H1 (cell line): ENCODE results near the gene FLT1. TPM values are rescaled to one million over a fixed set of nuclear protein-coding genes. Genes with fewer than 3 reads are reported as not detected.

Experiments
- CTCF ChIA-PET: fragments of 300-600 bp; sonication (Branson Sonifier 250); formaldehyde crosslinking; loops from one replicate; lab custom pipeline; 2021; ENCODE audit not compliant: partially characterized antibody; lab: Charles Lee
- POLR2A ChIA-PET: fragments of 300-600 bp; sonication (Branson Sonifier 250); formaldehyde crosslinking; loops from one replicate; lab custom pipeline; 2021; ENCODE audit warnings: inconsistent platforms; ENCODE audit not compliant: partially characterized antibody; lab: Charles Lee
- DNase-seq, 2 experiments: peaks; one replicate each; pipeline versions ENCODE4 v3.0.0 to v3.0.0-alpha.2; 2010 to 2022; ENCODE audit warnings: low spot score in 2 of 2, low read depth in 1 of 2, mixed read lengths in 1 of 2
- FAIRE-seq: peaks from 2 replicates; lab custom pipeline; 2011; peaks lifted over from hg19 to GRCh38; lab: Jason Lieb, UNC
- H2AFZ ChIP-seq: 2 replicates; pipeline ENCODE4 v1.8.1; 2012; ENCODE audit warnings: low read length, inconsistent platforms
- H2AK5ac ChIP-seq: 2 replicates; pipeline ENCODE4 v1.6.1; 2013; ENCODE audit warnings: low read depth, low read length
- H2BK120ac ChIP-seq: replicated peaks from 2 replicates; pipeline ENCODE3; 2013; ENCODE audit warnings: low read depth, low read length, inconsistent platforms
- H2BK12ac ChIP-seq: 2 replicates; pipeline ENCODE4 v1.6.1; 2013; ENCODE audit warnings: low read depth, low read length
- H2BK15ac ChIP-seq: 2 replicates; pipeline ENCODE4 v1.6.1; 2013; ENCODE audit warnings: low read length
- H2BK20ac ChIP-seq: 2 replicates; pipeline ENCODE4 v1.6.1; 2013; ENCODE audit warnings: low read length
- H2BK5ac ChIP-seq: 2 replicates; pipeline ENCODE4 v1.6.1; 2013; ENCODE audit warnings: low read depth, low read length
- H3K14ac ChIP-seq: 2 replicates; pipeline ENCODE4 v1.6.1; 2013; ENCODE audit warnings: inconsistent platforms; ENCODE audit not compliant: insufficient read length
- H3K18ac ChIP-seq: 2 replicates; pipeline ENCODE4 v1.6.1; 2013; ENCODE audit warnings: low read length; ENCODE audit errors: extremely low read depth
- H3K23ac ChIP-seq: 2 replicates; pipeline ENCODE4 v1.6.1; 2013; ENCODE audit warnings: inconsistent platforms; ENCODE audit not compliant: insufficient read length
- H3K23me2 ChIP-seq: 2 replicates; pipeline ENCODE4 v1.6.1; 2013; ENCODE audit warnings: low read depth, low read length
- H3K27ac ChIP-seq: 2 replicates; pipeline ENCODE4 v1.6.1; 2011; ENCODE audit warnings: low read depth, low read length, inconsistent platforms
- H3K27me3 ChIP-seq, 4 experiments: replicated peaks in 1 of 4; 1 replicate in 1 of 4; 2 replicates in 3 of 4; pipeline versions ENCODE4 v1.6.1 to v1.8.1; 2011 to 2013; ENCODE audit warnings: low read length in 3 of 4, mild to moderate bottlenecking in 3 of 4, inconsistent platforms in 2 of 4, mixed read lengths in 2 of 4, moderate library complexity in 1 of 4; ENCODE audit not compliant: control insufficient read depth in 3 of 4, insufficient read depth in 3 of 4; ENCODE audit errors: extremely low read depth in 1 of 4
- H3K36me3 ChIP-seq, 4 experiments: 2 replicates each; pipeline versions ENCODE4 v1.6.1 to v1.8.1; 2011 to 2013; ENCODE audit warnings: mild to moderate bottlenecking in 4 of 4, low read length in 3 of 4, moderate library complexity in 2 of 4, control low read depth in 1 of 4, inconsistent platforms in 1 of 4; ENCODE audit not compliant: insufficient read depth in 4 of 4, control insufficient read depth in 2 of 4
- H3K4ac ChIP-seq: replicated peaks from 2 replicates; pipeline ENCODE3; 2013; ENCODE audit warnings: low read length, low read depth, mixed read lengths, inconsistent platforms; ENCODE audit not compliant: insufficient read length
- H3K4me1 ChIP-seq, 4 experiments: replicated peaks in 1 of 4; 1 replicate in 1 of 4; 2 replicates in 3 of 4; pipeline versions ENCODE4 v1.6.1 to v1.8.1; 2011 to 2013; ENCODE audit warnings: low read length in 3 of 4, inconsistent platforms in 2 of 4, mixed read lengths in 1 of 4; ENCODE audit not compliant: insufficient read depth in 4 of 4, control insufficient read depth in 3 of 4
- H3K4me2 ChIP-seq, 2 experiments: 2 replicates each; pipeline versions ENCODE4 v1.6.1 to v1.8.1; 2011 to 2013; ENCODE audit warnings: low read depth in 2 of 2, low read length in 2 of 2, control low read depth in 1 of 2, inconsistent platforms in 1 of 2, mild to moderate bottlenecking in 1 of 2; ENCODE audit not compliant: insufficient read depth in 1 of 2
- H3K4me3 ChIP-seq, 4 experiments: fragments of 200-600, 300-600 bp in 1 of 4; sonication (generic), shearing (Covaris generic), sonication (Bioruptor Twin) in 1 of 4; 2 replicates each; pipeline versions ENCODE4 v1.5.1 to v1.8.1; 2011 to 2016; ENCODE audit warnings: low read length in 4 of 4, low read depth in 3 of 4, control low read depth in 2 of 4, inconsistent platforms in 2 of 4, mild to moderate bottlenecking in 2 of 4, mixed read lengths in 1 of 4, moderate library complexity in 1 of 4; ENCODE audit not compliant: insufficient read depth in 2 of 4; ENCODE audit errors: extremely low read depth in 1 of 4
- H3K56ac ChIP-seq: replicated peaks from 2 replicates; pipeline ENCODE3; 2013; ENCODE audit warnings: low read depth, mild to moderate bottlenecking, mixed read lengths, low read length, inconsistent platforms; ENCODE audit not compliant: insufficient read length
- H3K79me1 ChIP-seq: 2 replicates; pipeline ENCODE4 v1.6.1; 2013; ENCODE audit warnings: low read depth, low read length, control low read depth
- H3K79me2 ChIP-seq, 2 experiments: 2 replicates each; pipeline versions ENCODE4 v1.6.1 to v1.8.1; 2012 to 2013; ENCODE audit warnings: low read length in 2 of 2, mild to moderate bottlenecking in 2 of 2, inconsistent platforms in 1 of 2; ENCODE audit not compliant: insufficient read depth in 2 of 2, control insufficient read depth in 1 of 2
- H3K9ac ChIP-seq, 4 experiments: replicated peaks in 1 of 4; 1 replicate in 1 of 4; 2 replicates in 3 of 4; pipeline versions ENCODE4 v1.6.1 to v1.8.1; 2011 to 2013; ENCODE audit warnings: low read depth in 3 of 4, low read length in 3 of 4, control low read depth in 2 of 4, mild to moderate bottlenecking in 2 of 4, moderate library complexity in 2 of 4, inconsistent platforms in 1 of 4; ENCODE audit errors: extremely low read depth in 1 of 4
- H3K9me3 ChIP-seq, 2 experiments: 2 replicates each; pipeline versions ENCODE4 v1.6.1 to v1.8.1; 2012 to 2013; ENCODE audit warnings: mild to moderate bottlenecking in 2 of 2, moderate library complexity in 2 of 2, control low read depth in 1 of 2, inconsistent platforms in 1 of 2, low read depth in 1 of 2, low read length in 1 of 2, mixed read lengths in 1 of 2; ENCODE audit not compliant: insufficient read depth in 2 of 2
- H4K20me1 ChIP-seq, 2 experiments: replicated peaks in 1 of 2; 2 replicates each; pipeline versions ENCODE3 to v1.8.1; 2011 to 2013; ENCODE audit warnings: inconsistent platforms in 2 of 2, low read length in 2 of 2, mild to moderate bottlenecking in 1 of 2; ENCODE audit not compliant: insufficient read depth in 2 of 2, control insufficient read depth in 1 of 2
- H4K5ac ChIP-seq: 2 replicates; pipeline ENCODE4 v1.6.1; 2013; ENCODE audit warnings: low read length, low read depth, mixed read lengths, inconsistent platforms; ENCODE audit not compliant: insufficient read length
- H4K8ac ChIP-seq: 2 replicates; pipeline ENCODE4 v1.8.0; 2013; ENCODE audit warnings: mild to moderate bottlenecking, moderate library complexity, low read length, inconsistent platforms; ENCODE audit not compliant: insufficient read depth; ENCODE audit errors: extremely low read depth
- H4K91ac ChIP-seq: replicated peaks from 2 replicates; pipeline ENCODE3; 2013; ENCODE audit warnings: low read length, mixed read lengths, inconsistent platforms; ENCODE audit not compliant: insufficient read length
- ATF2 ChIP-seq: IDR thresholded peaks from 2 replicates; pipeline ENCODE4 v1.6.1; 2012; ENCODE audit warnings: low read length, inconsistent platforms
- CTBP2 ChIP-seq: IDR thresholded peaks from 2 replicates; pipeline ENCODE4 v1.7.0; 2011; ENCODE audit warnings: borderline replicate concordance, mild to moderate bottlenecking, moderate library complexity, mixed read lengths, low read length; ENCODE audit not compliant: insufficient read depth, insufficient read length
- E2F6 ChIP-seq: IDR thresholded peaks from 2 replicates; pipeline ENCODE4 v1.6.1; 2012; ENCODE audit warnings: inconsistent platforms
- EZH2 ChIP-seq: fragments of 200-600 bp; sonication (generic); IDR thresholded peaks from 2 replicates; pipeline ENCODE4 v1.7.1; 2012; ENCODE audit warnings: low read depth, mild to moderate bottlenecking, moderate library complexity, low read length, inconsistent platforms; ENCODE audit not compliant: severe bottlenecking
- FOSL1 ChIP-seq: IDR thresholded peaks from 2 replicates; pipeline ENCODE4 v1.6.1; 2011; ENCODE audit warnings: mild to moderate bottlenecking, low read depth, low read length, moderate library complexity; ENCODE audit not compliant: insufficient read depth
- MAX ChIP-seq: IDR thresholded peaks from 2 replicates; pipeline ENCODE4 v1.6.1; 2012; ENCODE audit warnings: inconsistent platforms
- NANOG ChIP-seq: IDR thresholded peaks from 2 replicates; pipeline ENCODE4 v1.6.1; 2011; ENCODE audit warnings: low read length, low read depth, mild to moderate bottlenecking, inconsistent platforms; ENCODE audit not compliant: insufficient read depth, poor library complexity, severe bottlenecking
- RBBP5 ChIP-seq: IDR thresholded peaks from 2 replicates; pipeline ENCODE4 v1.7.1; 2012; ENCODE audit warnings: low read depth, mild to moderate bottlenecking, inconsistent platforms, low read length, moderate library complexity, borderline replicate concordance
- SP4 ChIP-seq: IDR thresholded peaks from 2 replicates; pipeline ENCODE4 v1.6.1; 2012; ENCODE audit warnings: low read length, inconsistent platforms
- TAF1 ChIP-seq: IDR thresholded peaks from 2 replicates; pipeline ENCODE4 v1.6.1; 2011; ENCODE audit warnings: mild to moderate bottlenecking, low read depth, low read length
- TBP ChIP-seq: IDR thresholded peaks from 2 replicates; pipeline ENCODE4 v1.6.1; 2011; ENCODE audit warnings: low read depth, low read length, improper control_type of control experiment
- WGBS, 2 experiments: shearing (Covaris generic) in 1 of 2; methylation state at CpG; one replicate each; pipeline versions ENCODE4 v1.1.6 to v1.1.7; 2013 to 2015; ENCODE audit warnings: low lambda C conversion rate in 2 of 2, mixed read lengths in 2 of 2, inconsistent platforms in 1 of 2, low coverage in 1 of 2, missing lambda C conversion rate in 1 of 2; ENCODE audit not compliant: insufficient replicate concordance in 2 of 2, insufficient coverage in 1 of 2, insufficient read length in 1 of 2; ENCODE audit errors: extremely low coverage in 1 of 2, missing lambda C conversion rate in 1 of 2; 5-methylcytosine and 5-hydroxymethylcytosine counted together
- polyA plus RNA-seq, 7 experiments: library from polyadenylated mRNA; depleted of rRNA in 3 of 7; stranded (reverse) in 5 of 7; unstranded in 2 of 7; fragments of >200 nt in 5 of 7; fragments of 200-250 nt in 2 of 7; gene quantifications; 1 replicate in 5 of 7; 2 replicates in 1 of 7; 4 replicates in 1 of 7; pipeline versions ENCODE4 v1.2.1 to v1.2.3, GENCODE V29; 2011 to 2013; ENCODE audit warnings: missing spikeins in 2 of 7, mixed read lengths in 2 of 7
- total RNA-seq: library from RNA; stranded (reverse); fragmentation: NEBNext Ultra II Directional; extraction: Animal tissue kit (Norgen Biotek cat#: 25700); gene quantifications from 2 replicates; pipeline ENCODE4 v1.2.1, GENCODE V29; 2021

FLT1 gene
- total and polyA plus RNA-seq, 2 of the 8 experiments (the other 6 are each of a cell fraction or from before 2014, with no cell fraction given), result 19.7 to 90.2 TPM

GRCh38 chr13:28471421-28471820 is 23.5 kb downstream of the FLT1 start:
- H3K23ac ChIP-seq, result no peak overlapping the region
- no peak for FAIRE-seq
- no peak overlapping the region for H2BK15ac ChIP-seq
- POLR2A ChIA-PET, result no interaction called here
- no peak overlapping the region for H2AFZ ChIP-seq
- H3K4ac ChIP-seq, result no peak overlapping the region
- no peak overlapping the region for H3K27ac ChIP-seq
- H2AK5ac ChIP-seq, result no peak overlapping the region
- H3K4me3 ChIP-seq, result no peak overlapping the region
- H3K79me2 ChIP-seq, result peaks cover 0 to 88% of the 10 kb centered on the region in 2 experiments; a peak in 3 of 4 replicates
- H3K4me1 ChIP-seq, result peaks cover 0 to 13% (median 8%) of the 10 kb centered on the region in 4 experiments
- CTCF ChIA-PET, result no interaction called here
- no peak overlapping the region for H2BK20ac ChIP-seq
- no peak overlapping the region for H4K8ac ChIP-seq
- no peak overlapping the region for H4K5ac ChIP-seq
- H3K56ac ChIP-seq, result no peak overlapping the region
- H3K27me3 ChIP-seq, result no peaks in the 10 kb centered on the region
- H3K79me1 ChIP-seq, result 0 out of 2 replicates have a peak, but pooled peaks cover 2% of the 10 kb centered on the region
- H4K91ac ChIP-seq, result no peak overlapping the region
- DNase-seq, result no peak
- no peak overlapping the region for H3K9ac ChIP-seq
- peaks cover 4 to 14% (median 9%) of the 10 kb centered on the region in 4 experiments; a peak in 5 of 8 replicates for H3K36me3 ChIP-seq
- 72% methylated on average over 2 of the region's 2 CpGs; no CpG with 5 or more reads in 1 of the 2 experiments for WGBS, 2 experiments
- H3K9me3 ChIP-seq, result peaks cover 0 to 5% of the 10 kb centered on the region in 2 experiments; a peak in 2 of 4 replicates
- no peak overlapping the region for H3K4me2 ChIP-seq
- no peak overlapping the region for H2BK12ac ChIP-seq
- H3K14ac ChIP-seq, result no peak overlapping the region
- no peak overlapping the region for H3K18ac ChIP-seq
- H3K23me2 ChIP-seq, result no peaks in the 10 kb centered on the region
- peaks cover 0 to 12% of the 10 kb centered on the region in 2 experiments for H4K20me1 ChIP-seq
- H2BK5ac ChIP-seq, result no peak overlapping the region
- H2BK120ac ChIP-seq, result no peak overlapping the region
- TF ChIP-seq SP4 (no peak), MAX (no peak), RBBP5 (no peak), TAF1 (no peak), E2F6 (no peak), FOSL1 (no peak), CTBP2 (no peak), TBP (no peak), NANOG (no peak), EZH2 (no peak), ATF2 (no peak)
